Measurements from ENCODE around the gene STK38.

DNA sequence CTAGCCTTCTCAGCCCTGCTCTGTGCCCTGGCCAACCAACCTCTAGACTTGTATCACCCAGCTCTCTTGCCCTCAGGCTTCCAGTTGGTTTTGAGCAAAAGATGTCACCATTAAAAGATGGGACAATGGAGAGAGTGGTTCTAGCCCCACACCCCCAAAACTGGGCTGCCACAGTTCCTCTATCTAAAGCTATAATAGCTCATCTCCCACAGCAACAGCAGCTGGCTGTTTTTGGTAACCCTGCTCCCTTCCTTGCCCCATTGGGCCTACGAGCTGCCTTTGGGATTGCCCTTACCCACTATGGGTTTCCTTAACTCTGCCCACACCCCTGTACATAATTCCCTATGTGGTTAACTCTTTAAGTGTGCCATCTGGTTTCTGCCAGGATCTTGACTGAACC is 39.3 kb upstream of the STK38 start:
- no peak for TF ChIP-seq POLR2A (IDR thresholded peaks at IDR 0.05)
- TF ChIP-seq, protein P1, sequence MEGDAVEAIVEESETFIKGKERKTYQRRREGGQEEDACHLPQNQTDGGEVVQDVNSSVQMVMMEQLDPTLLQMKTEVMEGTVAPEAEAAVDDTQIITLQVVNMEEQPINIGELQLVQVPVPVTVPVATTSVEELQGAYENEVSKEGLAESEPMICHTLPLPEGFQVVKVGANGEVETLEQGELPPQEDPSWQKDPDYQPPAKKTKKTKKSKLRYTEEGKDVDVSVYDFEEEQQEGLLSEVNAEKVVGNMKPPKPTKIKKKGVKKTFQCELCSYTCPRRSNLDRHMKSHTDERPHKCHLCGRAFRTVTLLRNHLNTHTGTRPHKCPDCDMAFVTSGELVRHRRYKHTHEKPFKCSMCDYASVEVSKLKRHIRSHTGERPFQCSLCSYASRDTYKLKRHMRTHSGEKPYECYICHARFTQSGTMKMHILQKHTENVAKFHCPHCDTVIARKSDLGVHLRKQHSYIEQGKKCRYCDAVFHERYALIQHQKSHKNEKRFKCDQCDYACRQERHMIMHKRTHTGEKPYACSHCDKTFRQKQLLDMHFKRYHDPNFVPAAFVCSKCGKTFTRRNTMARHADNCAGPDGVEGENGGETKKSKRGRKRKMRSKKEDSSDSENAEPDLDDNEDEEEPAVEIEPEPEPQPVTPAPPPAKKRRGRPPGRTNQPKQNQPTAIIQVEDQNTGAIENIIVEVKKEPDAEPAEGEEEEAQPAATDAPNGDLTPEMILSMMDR (IDR thresholded peaks at IDR 0.05): no peak

Measured in vagina (tissue), 2 donors.